H9 (cell line): ENCODE results near the gene IQGAP2. TPM values are rescaled to one million over a fixed set of nuclear protein-coding genes. Genes with fewer than 3 reads are reported as not detected.

Source experiments
- DNase-seq: peaks from one replicate; pipeline ENCODE4 v3.0.0-alpha.2; 2017
- H2AFZ ChIP-seq: one replicate; pipeline ENCODE4 v1.6.1; 2013; ENCODE audit warnings: mild to moderate bottlenecking, low read length, control low read depth, moderate library complexity
- H2AK5ac ChIP-seq: 2 replicates; pipeline ENCODE4 v1.6.1; 2013; ENCODE audit warnings: low read length, control low read depth, mixed read lengths; ENCODE audit not compliant: insufficient read length
- H2BK120ac ChIP-seq: one replicate; pipeline ENCODE4 v1.6.1; 2013; ENCODE audit warnings: low read depth, mild to moderate bottlenecking, low read length, control low read depth, inconsistent platforms; ENCODE audit not compliant: poor library complexity, severe bottlenecking
- H2BK12ac ChIP-seq: 2 replicates; pipeline ENCODE4 v1.6.1; 2013; ENCODE audit warnings: low read length, control low read depth, mixed read lengths, low read depth; ENCODE audit not compliant: insufficient read length
- H2BK15ac ChIP-seq: 2 replicates; pipeline ENCODE4 v1.6.1; 2013; ENCODE audit warnings: low read depth, low read length, control low read depth
- H2BK20ac ChIP-seq: one replicate; pipeline ENCODE4 v1.6.1; 2013; ENCODE audit warnings: low read depth, mild to moderate bottlenecking, low read length, control low read depth, inconsistent platforms; ENCODE audit not compliant: poor library complexity, severe bottlenecking
- H2BK5ac ChIP-seq: 2 replicates; pipeline ENCODE4 v1.6.1; 2013; ENCODE audit warnings: low read length, control low read depth, mixed read lengths; ENCODE audit not compliant: insufficient read length
- H3K14ac ChIP-seq: 2 replicates; pipeline ENCODE4 v1.6.1; 2013; ENCODE audit warnings: low read length, control low read depth; ENCODE audit not compliant: insufficient read depth
- H3K18ac ChIP-seq: 2 replicates; pipeline ENCODE4 v1.6.1; 2013; ENCODE audit warnings: low read depth, mild to moderate bottlenecking, mixed read lengths, low read length, control low read depth; ENCODE audit not compliant: insufficient read length
- H3K23ac ChIP-seq: 2 replicates; pipeline ENCODE4 v1.6.1; 2013; ENCODE audit warnings: low read length, control low read depth, mixed read lengths, low read depth; ENCODE audit not compliant: insufficient read length
- H3K23me2 ChIP-seq: 2 replicates; pipeline ENCODE4 v1.6.1; 2013; ENCODE audit warnings: low read depth, mild to moderate bottlenecking, mixed read lengths, low read length, control low read depth; ENCODE audit not compliant: insufficient read length, poor library complexity, severe bottlenecking
- H3K27ac ChIP-seq: 2 replicates; pipeline ENCODE4 v1.5.1; 2013; ENCODE audit warnings: low read length, control low read depth, mixed read lengths, low read depth; ENCODE audit not compliant: insufficient read length
- H3K27me3 ChIP-seq: 2 replicates; pipeline ENCODE4 v1.6.1; 2013; ENCODE audit warnings: low read length, control low read depth, inconsistent platforms; ENCODE audit not compliant: insufficient read depth
- H3K4ac ChIP-seq: 2 replicates; pipeline ENCODE4 v1.6.1; 2013; ENCODE audit warnings: low read depth, mild to moderate bottlenecking, control low read depth, inconsistent platforms, low read length, moderate library complexity
- H3K4me1 ChIP-seq: 2 replicates; pipeline ENCODE4 v1.6.1; 2013; ENCODE audit warnings: low read length, control low read depth, inconsistent platforms; ENCODE audit not compliant: insufficient read depth
- H3K4me2 ChIP-seq: 2 replicates; pipeline ENCODE4 v1.6.1; 2013; ENCODE audit warnings: low read length, control low read depth, mixed read lengths; ENCODE audit not compliant: insufficient read length, insufficient read depth
- H3K56ac ChIP-seq: 2 replicates; pipeline ENCODE4 v1.6.1; 2013; ENCODE audit warnings: low read depth, mild to moderate bottlenecking, mixed read lengths, low read length, control low read depth; ENCODE audit not compliant: insufficient read length
- H3K79me1 ChIP-seq: 2 replicates; pipeline ENCODE4 v1.6.1; 2013; ENCODE audit warnings: low read depth, mild to moderate bottlenecking, moderate library complexity, low read length, control low read depth, inconsistent platforms; ENCODE audit not compliant: insufficient read depth, poor library complexity, severe bottlenecking
- H3K79me2 ChIP-seq: 2 replicates; pipeline ENCODE4 v1.6.1; 2013; ENCODE audit warnings: low read length, control low read depth, inconsistent platforms; ENCODE audit not compliant: insufficient read depth
- H3K9ac ChIP-seq: 2 replicates; pipeline ENCODE4 v1.6.1; 2013; ENCODE audit warnings: low read length, control low read depth, mixed read lengths; ENCODE audit not compliant: insufficient read length; ENCODE audit errors: extremely low read depth
- H3K9me3 ChIP-seq: one replicate; pipeline ENCODE4 v1.6.1; 2013; ENCODE audit warnings: low read depth, low read length, inconsistent platforms; ENCODE audit not compliant: control insufficient read depth
- H3T11ph ChIP-seq: one replicate; pipeline ENCODE4 v1.6.1; 2013; ENCODE audit warnings: mild to moderate bottlenecking, low read length, control low read depth, inconsistent platforms
- H4K20me1 ChIP-seq: one replicate; pipeline ENCODE4 v1.6.1; 2013; ENCODE audit not compliant: control insufficient read depth, insufficient read length, insufficient read depth
- H4K5ac ChIP-seq: 2 replicates; pipeline ENCODE4 v1.6.1; 2013; ENCODE audit warnings: low read depth, mild to moderate bottlenecking, mixed read lengths, low read length, control low read depth; ENCODE audit not compliant: insufficient read length
- H4K8ac ChIP-seq: replicated peaks from 2 replicates; pipeline ENCODE4 v1.6.1; 2013; ENCODE audit warnings: low read length, control low read depth, mixed read lengths, low read depth; ENCODE audit not compliant: insufficient read length
- H4K91ac ChIP-seq: 2 replicates; pipeline ENCODE4 v1.6.1; 2013; ENCODE audit warnings: low read depth, mild to moderate bottlenecking, moderate library complexity, mixed read lengths, low read length, control low read depth; ENCODE audit not compliant: insufficient read length
- H3K27ac Mint-ChIP-seq, 3 experiments: 2 replicates in 2 of 3; 3 replicates in 1 of 3; pipeline ENCODE4 v1.8.0; 2020 to 2021; ENCODE audit warnings: mixed read lengths in 3 of 3, mild to moderate bottlenecking in 1 of 3, moderate library complexity in 1 of 3
- H3K27me3 Mint-ChIP-seq: 2 replicates; pipeline ENCODE4 v1.8.0; 2021; ENCODE audit warnings: low read depth, mild to moderate bottlenecking, moderate library complexity, mixed read lengths
- H3K36me3 Mint-ChIP-seq, 3 experiments: 2 replicates in 2 of 3; 3 replicates in 1 of 3; pipeline ENCODE4 v1.8.0; 2020 to 2021; ENCODE audit warnings: low read depth in 3 of 3, mixed read lengths in 3 of 3; ENCODE audit not compliant: insufficient read depth in 1 of 3
- H3K4me1 Mint-ChIP-seq, 2 experiments: 2 replicates each; pipeline ENCODE4 v1.8.0; 2020; ENCODE audit warnings: mixed read lengths in 2 of 2
- H3K4me3 Mint-ChIP-seq, 2 experiments: 2 replicates in 1 of 2; 3 replicates in 1 of 2; pipeline ENCODE4 v1.8.0; 2020 to 2021; ENCODE audit warnings: mild to moderate bottlenecking in 2 of 2, mixed read lengths in 2 of 2, moderate library complexity in 1 of 2
- H3K9me3 Mint-ChIP-seq, 2 experiments: 2 replicates in 1 of 2; 3 replicates in 1 of 2; pipeline ENCODE4 v1.8.0; 2020; ENCODE audit warnings: mild to moderate bottlenecking in 2 of 2, mixed read lengths in 2 of 2, moderate library complexity in 1 of 2
- CTCF ChIP-seq: fragments of 200-600 bp; sonication (generic); conservative IDR thresholded peaks from 3 replicates; pipeline ENCODE4 v1.8.0; 2021; ENCODE audit warnings: antibody characterized with exemption, mild to moderate bottlenecking
- WGBS: extraction: QIAGEN DNeasy Blood & Tissue Kit; methylation state at CpG from one replicate; pipeline ENCODE4 v1.1.7; 2013; ENCODE audit warnings: missing lambda C conversion rate, low lambda C conversion rate, mixed read lengths; ENCODE audit not compliant: insufficient read length; ENCODE audit errors: extremely low coverage; 5-methylcytosine and 5-hydroxymethylcytosine counted together
- total RNA-seq: library from RNA; stranded (reverse); gene quantifications from 2 replicates; pipeline ENCODE4 v1.2.1, GENCODE V29; 2021

The IQGAP2 gene
- total RNA-seq, 1 experiment from 2014 or later = 22.5 TPM

DNA sequence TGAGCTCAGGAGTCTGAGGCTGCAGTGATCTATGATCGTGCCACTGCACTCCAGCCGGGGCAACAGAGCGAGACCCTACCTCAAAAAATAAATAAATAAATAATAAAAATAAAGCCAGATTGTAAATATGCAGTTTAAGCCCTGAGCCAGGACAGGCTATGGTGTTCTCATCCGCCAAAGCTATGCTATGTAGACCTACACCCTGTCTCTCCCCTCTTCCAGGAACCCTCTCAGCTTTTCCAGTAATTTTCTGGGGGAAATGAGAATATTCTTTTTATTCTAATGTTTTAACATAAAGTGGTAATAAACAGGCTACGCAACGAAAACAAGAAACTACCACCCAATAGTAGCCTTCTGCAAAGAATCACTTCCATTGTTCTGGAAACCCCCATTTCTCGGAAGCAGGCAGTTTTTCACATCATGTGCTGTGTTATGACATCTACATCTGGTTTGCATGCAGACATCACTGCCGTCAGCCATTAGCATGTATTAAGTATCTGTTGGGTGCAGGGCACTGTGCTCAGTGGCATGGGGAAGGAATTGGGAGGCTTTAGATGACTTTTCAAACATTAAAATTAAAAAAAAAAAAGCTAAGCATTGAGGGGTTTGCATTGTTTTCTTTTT is 274.9 kb downstream of the IQGAP2 start:
- H4K8ac ChIP-seq = no peak overlapping the region

More for the DNA sequence above, 274.9 kb downstream of the IQGAP2 start:
- WGBS = no CpG with 5 or more reads among the region's 8 CpGs
- Histone ChIP-seq H3K27me3 (no peaks in the 10 kb centered on the region; the same call in 1 of the 2 replicates), H3K14ac (no peak overlapping the region), H2BK12ac (no peak overlapping the region), H4K91ac (no peak overlapping the region), H2BK20ac (no peak overlapping the region), H3K18ac (no peak overlapping the region), H2BK5ac (no peak overlapping the region), H3K79me1 (no peaks in the 10 kb centered on the region), H3K4me1 (no peaks in the 10 kb centered on the region), H4K20me1 (no peaks in the 10 kb centered on the region), H2AK5ac (no peak overlapping the region), H2AFZ (no peak overlapping the region), H3K4ac (no peak overlapping the region), H3K27ac (no peak overlapping the region), H2BK15ac (no peak overlapping the region), H3K23ac (no peak overlapping the region), H3K9ac (no peak overlapping the region), H2BK120ac (no peak overlapping the region), H3T11ph (no peak overlapping the region), H4K5ac (no peak overlapping the region), H3K56ac (no peak overlapping the region), H3K9me3 (no peaks in the 10 kb centered on the region), H3K79me2 (no peaks in the 10 kb centered on the region), H3K4me2 (no peak overlapping the region), H3K23me2 (no peaks in the 10 kb centered on the region)
- Mint-ChIP-seq H3K27ac (no peak overlapping the region; a peak in 1 of 7 replicates), H3K27me3 (no peaks in the 10 kb centered on the region), H3K4me1 (no peaks in the 10 kb centered on the region), H3K4me3 (no peak overlapping the region), H3K9me3 (no peaks in the 10 kb centered on the region), H3K36me3 (peaks cover 0 to 3% (median 0%) of the 10 kb centered on the region in 3 experiments; a peak in 2 of 7 replicates)
- no peak for DNase-seq
- no peak for TF ChIP-seq CTCF
